GM21619 (cell line): ENCODE measurements around the gene TBC1D9.
A peak's percentile ranks its signal among the peaks of the same experiment; 100 is the strongest.

ENCODE experiments used
- ATAC-seq: cut with Tn5 transposase; IDR thresholded peaks from one replicate; pipeline ENCODE4 v1.9.1; 2021; ENCODE audit not compliant: unreplicated experiment

TBC1D9 gene

DNA sequence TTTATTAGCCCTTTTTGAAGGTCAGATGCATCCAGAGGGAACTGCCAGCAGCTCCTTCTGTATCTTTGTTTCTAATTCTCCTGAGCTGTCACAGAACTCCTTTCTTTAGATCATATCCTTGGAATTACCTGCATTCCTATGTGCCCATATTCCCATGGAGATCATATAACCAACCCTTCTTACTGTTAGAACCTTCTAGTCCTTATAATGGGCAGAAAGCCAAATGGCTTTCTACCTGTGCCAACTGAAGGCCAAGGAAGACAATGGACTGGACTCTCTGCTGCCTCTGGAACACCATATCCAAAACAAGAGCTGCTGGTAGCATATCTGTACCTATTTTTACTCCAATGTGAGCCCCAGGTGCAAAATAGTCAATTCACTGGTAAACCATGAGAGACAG lies 60.7 kb downstream of the TBC1D9 start:
- no peak for ATAC-seq

DNA sequence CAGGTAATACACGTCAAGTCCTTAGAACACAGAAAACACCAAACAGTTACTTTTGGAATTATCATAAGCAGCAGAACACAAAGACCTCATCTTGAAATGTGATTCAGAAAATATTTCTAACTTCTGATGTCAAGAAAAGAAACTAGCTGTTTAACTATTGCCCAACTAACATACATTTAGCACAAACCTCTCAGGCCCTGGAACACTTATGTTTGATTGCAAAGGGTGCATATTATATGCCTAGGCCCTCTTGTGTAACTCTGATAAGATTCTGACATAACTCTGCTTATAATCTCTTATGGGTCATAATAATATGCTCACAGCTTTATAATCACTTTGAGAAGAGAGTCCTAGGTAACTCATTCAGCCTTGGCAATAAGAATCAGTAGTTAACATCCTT lies 62.6 kb downstream of the TBC1D9 start:
- ATAC-seq, result no peak

DNA sequence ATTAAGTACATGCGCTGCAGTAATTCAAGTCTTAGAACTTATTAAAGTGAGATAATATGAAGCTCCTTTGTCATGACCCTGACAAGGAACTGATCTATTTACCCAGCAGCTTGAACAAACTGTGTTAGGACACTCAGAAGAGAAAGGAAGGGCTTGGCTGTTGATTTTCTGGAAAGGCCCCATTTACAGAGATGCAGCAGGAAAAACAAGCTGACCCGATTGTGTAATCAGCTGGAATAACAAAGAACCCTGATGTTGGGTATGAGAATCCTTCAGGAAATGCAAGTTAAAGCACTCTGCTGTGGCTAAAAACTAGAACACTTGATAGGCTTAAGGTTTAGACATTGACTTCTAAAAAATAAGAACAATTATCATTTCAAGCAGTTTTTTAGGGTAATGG lies 64.8 kb downstream of the TBC1D9 start:
- no peak for ATAC-seq

DNA sequence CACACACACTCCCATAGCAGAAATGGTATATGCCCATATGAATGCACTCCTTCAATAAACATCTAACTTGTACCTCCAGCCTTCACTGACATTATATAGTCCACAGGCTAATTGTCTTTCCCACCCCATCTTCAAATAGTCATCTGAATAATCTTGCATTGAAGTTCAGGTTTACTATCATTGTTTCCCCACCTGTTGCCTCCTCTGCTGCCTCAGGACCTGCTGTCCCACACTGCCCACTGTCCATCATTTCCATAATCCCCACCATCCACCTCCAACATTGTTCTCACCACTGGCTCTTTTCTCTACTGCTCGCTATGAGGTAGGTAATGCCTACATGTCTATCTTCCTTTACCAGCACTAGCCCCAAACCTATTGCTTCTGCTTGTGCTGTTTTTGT lies 66.1 kb downstream of the TBC1D9 start:
- ATAC-seq, result no peak

DNA sequence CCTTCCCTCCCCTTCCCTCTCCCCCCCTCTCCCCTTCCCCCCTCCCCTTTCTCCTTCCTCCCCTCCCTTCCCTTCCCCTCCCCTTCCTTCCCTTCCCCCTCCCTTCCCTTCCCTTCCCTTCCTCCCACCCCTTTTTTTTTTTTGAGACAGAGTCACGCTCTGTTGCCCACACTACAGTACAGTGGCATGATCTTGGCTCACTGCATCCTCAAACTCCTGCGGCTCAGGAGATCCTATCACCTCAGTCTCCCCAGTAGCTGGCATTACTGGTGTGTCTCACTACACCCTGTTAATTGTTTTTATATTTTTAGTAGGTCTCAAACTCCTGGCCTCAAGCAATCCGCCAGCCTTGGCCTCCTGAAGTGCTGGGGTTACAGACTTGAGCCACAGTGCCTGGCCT lies 66.6 kb downstream of the TBC1D9 start:
- no peak for ATAC-seq

DNA sequence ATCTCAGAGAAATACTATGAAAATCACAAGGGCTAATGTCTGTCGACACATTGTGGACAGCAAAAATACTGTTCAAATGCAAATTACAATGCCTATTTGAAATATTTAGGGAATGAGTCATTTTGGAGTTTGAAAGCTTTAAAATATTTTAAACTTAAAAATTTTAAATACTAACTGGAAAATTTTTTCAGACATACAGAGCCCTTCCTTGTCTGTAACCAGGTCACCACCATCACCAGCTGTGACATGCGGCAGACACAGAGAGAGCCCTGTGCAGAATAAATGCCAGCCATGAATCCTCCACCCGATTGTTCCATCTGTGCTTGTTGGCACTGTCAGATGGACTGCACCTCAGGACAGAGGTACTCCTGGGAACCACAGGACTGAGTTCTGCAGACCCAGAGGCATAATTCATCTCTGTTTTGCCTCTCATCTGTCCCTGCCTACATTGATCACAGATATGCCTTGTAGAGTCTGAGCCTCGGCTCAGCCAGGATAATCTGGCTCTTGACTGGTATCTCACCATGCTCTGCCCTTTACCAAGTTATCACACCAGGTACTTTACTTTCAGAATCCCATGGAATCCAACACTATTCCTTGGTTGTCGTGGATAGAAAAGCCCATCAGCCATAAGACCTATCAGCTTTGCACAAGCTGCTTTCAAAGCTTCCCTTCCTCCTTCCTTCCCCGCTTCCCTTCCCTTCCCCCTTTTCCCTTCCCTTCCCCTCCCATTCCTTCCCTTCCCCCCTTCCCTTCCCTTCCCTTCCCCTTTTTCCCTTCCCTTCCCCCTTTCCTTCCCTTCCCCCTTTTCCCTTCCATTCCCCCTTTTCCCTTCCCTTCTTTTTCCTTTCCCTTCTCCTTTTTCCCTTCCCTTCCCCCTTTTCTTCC lies 67.2 kb downstream of the TBC1D9 start:
- ATAC-seq, result no peak

DNA sequence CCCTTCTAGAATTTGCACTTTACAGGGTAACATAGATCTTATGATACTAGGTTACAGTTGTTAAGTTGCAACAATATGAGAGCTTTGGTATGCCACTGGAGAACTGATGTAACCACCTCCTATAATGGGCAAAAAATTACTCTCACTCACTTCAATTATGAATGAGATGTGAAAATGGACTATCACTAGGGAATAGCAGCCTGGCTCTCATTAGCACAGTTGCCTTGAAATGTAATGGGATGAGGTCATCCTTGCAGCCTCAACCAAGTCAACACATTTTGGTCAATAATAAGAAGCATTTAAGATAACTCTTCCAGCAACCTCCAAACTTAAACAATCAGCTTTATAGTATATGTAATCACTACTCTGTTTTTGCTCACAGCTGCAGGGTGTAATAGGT lies 69.4 kb downstream of the TBC1D9 start:
- ATAC-seq, result no peak

DNA sequence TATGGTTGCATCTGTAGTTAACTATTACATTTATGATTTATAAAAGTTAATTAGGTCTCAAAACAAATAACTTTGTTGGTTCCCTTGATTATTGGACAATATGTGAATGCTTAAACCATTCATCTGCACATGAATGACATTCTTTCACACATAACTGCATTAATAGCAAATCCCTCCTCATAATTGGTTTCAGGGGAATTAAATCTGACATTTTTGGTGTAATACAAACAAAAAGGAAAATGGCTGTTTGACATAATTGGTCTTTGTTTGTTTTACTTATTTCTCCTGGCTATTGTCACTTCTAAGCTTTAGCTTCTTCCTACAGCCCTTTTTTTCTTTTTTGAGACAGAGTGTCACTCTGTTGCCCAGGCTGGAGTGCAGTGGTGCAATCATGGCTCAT lies 71.9 kb downstream of the TBC1D9 start:
- no peak for ATAC-seq

DNA sequence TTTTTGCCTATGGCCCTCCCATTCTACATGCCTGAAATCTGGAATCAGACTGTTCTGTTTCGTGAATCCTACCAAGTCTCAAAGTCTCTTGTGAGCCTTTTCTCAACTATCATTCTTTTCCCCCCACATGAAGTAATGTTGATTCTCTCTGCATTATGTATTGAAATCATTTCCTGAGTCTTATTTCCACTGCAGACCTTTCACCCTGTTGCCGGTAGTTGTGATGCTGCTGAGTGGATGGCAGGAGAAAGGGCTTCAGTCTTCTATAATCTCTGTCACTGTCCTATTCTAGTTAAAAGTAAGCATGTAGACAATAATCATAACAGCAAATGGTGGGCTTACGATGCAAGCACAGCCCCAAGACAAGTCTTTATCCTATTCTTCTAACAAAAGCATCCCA lies 75.0 kb downstream of the TBC1D9 start:
- ATAC-seq, result no peak

DNA sequence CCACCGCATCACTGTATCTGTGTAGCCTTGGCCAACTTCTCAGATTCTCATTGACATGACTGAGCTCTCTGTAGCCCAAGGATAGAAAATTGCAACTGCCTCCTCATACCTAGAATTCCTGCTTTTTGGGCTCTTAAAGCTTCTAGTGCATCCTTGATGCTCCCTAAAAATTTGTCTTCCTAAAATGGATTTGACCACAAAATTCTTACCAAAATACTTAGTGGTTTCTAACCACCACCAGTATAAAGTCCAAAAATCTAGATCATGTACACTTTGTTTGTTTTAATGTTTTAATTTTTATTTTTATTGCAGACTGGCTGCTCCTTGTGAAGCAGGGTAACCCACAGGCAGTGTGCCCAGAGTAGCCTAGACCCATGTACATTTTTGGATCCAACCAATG lies 75.5 kb downstream of the TBC1D9 start:
- ATAC-seq, result no peak

DNA sequence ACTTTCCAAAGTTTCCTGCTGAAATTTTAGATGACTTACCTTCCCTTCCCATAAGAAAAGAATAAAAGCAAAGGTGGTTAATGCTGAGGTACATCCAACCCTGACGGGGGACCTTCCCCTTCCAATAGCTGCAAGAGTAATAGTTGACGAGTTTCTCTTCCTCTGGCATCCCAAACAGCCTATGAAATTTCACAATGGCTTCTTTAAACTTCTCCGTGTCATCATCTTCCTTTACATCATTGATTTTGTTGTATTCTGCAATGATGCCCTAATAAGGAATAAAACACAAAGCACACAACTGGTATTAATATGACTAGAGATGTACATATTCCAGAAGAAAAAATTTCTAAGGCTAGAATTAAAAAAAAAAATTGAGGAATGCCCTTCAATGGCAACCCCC lies 76.6 kb downstream of the TBC1D9 start:
- ATAC-seq, result no peak

DNA sequence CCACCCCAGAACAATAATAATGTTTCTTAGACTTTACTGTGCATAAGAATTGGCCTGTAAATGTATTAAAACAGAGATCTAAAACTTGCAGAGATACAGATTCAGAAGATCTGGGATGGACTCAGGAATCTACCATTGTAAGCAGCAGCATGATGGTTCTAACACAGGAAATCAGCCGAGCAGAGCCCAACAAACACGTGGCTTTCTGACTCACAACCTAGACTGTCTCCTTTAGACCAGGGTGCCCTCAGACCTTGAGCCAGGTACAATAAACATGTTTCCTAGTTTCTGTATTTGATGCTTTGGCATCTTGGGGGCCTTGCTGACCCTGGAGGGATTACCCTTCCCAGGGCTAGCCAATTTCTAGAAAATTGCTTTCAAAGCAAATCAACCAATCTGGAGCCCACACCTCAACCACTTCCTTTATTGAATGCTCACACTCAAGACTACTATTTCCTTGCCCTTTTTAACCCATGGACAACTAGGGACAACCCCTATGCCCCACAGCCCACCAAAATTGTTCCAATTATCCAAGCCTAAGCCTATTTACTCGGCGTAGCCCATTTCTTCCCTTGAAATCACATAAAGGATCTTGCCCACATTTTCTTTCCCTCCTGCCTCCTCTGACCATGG lies 80.5 kb downstream of the TBC1D9 start:
- ATAC-seq, result peak; percentile 60

DNA sequence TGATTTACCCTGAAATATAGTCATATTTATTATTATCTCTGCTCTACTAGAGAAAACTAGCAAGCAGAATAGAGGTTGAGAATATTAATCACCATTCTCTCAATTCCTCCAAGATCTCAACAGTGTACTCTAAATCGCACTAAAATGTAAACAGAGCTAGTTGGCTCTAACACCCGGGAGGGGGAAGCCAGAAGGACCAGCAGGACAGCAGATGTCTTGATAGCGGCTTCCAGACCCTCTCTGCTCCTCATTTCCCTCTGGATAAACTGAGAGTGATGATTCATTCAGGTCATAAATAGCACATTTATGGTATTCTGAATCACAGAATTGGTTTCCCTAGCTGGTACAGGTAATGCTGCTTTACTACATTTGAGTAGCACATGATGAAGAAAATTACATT lies 82.5 kb downstream of the TBC1D9 start:
- no peak for ATAC-seq

DNA sequence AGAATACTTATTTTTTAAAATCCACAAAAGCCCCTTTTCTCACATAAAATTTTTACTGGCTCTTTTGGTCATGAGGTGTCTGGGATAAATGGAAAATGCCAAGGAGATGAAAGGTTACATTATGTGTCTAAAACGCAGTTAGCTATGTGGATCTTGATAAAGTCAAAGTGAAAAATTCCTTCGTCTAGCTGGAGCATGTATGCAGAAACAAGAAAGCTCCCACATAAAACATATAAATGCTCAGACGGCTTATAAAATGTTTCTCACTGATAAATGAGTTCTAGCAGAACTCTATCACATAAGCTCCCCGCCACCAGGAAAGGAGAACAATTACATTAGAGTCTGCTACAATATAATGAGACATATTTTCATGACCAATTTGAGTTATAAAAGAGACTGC lies 83.8 kb downstream of the TBC1D9 start:
- no peak for ATAC-seq

DNA sequence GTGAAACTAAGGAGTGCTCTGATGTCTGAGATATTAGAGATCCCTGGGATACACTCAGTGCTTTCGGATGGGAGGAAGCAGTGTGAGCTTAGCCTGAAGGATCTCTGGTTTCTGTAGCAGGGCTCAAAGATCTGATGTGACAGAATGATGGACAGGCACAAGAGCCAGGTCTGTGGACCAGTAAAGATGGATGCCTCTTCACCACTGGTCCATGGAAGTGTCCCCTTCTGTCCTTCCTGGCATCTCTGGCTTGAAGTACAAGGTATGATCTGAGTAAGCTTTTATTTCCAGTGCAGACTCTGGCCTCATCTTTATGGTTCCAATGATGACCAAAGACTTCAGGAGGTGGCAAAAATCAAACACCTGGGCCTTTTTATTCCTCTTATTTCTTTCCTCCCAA lies 88.1 kb downstream of the TBC1D9 start:
- ATAC-seq, result no peak

DNA sequence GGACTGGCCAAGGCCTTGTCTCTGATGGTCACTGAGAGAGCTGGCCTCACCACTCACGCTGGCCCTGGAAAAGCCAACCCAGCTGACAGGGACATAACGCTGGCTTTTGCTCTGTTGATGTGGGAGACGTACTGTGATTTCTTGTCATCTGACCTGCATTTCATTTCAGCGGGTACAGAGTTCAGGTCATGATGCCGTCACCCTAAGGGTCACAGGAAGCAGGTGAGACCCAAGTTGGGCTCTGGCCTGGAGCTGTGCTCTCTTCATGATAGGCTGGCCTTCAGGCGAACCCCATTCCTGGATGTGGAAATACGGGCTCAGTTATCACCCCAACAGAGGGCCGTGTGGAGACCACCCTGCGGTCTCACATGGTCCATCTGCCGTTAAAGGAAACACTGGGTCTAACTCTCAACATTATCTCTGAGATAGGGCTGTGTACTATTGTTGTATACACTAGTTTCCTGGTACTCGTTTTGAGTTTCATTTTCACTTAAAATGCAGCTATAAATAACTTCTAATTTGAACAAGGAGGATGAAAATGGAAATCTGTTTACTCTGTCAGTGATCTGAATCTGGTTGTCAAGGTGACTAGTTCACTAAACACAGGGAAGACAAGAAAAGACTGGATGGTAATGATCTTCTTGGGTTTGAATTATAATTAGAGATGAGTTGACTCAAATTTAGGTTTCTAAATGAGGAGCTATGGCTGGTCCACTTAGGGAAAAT lies 89.1 kb downstream of the TBC1D9 start:
- ATAC-seq, result peak; percentile 70

DNA sequence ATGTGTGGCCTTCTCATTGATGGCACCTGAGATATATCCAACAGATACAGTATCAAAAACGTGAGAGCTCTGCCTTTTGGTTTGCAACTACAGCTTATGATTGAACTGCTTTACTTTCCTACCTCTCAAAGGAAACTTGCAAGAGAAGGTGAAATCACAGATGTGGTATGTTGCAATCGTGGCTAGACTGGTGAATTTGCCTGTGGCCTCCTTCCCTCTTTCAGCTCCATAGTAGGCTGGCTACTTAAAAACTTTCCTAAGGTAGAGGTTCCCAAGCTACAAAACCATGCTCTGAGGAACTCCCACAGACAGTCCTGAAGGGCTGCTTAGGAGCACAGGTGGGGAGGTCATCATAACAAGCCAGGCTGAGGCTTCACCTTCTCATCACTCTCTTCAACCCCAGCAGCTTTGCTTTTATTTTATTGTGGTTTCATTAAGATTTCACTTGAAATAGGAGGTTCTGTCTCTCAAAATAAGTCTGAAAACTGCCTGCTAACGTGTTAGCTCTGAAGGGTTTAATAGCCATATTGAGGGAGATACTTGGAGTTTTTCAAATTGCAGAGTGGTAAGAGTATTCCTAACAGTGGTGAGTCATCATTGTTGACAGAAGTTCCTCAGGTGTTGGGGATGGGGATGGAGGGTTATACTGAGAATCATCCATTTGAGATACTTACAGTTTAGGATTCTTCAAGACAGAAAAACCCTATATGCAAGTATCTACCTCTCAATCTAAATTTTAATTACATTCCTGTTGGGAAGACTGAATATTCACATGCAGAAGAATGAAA lies 93.9 kb downstream of the TBC1D9 start:
- no peak for ATAC-seq

DNA sequence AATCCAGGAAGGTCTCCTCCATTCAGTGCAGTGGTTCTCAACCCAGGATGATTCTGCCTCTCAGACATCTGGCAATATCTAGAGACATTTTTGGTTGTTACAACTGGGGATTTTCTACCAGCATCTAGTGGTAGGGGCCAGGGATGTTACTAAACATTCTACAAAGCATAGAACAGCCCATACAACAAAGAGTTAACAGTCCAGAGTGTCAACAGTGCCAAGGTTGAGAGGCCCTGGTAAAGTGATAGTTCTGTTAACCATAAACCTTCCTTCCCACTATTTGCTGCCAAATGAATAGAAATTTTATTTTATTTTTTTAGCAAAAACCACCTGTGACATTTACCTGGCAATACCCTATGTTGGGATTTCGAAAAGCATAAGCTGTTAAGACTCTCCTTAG lies 94.6 kb downstream of the TBC1D9 start:
- no peak for ATAC-seq

DNA sequence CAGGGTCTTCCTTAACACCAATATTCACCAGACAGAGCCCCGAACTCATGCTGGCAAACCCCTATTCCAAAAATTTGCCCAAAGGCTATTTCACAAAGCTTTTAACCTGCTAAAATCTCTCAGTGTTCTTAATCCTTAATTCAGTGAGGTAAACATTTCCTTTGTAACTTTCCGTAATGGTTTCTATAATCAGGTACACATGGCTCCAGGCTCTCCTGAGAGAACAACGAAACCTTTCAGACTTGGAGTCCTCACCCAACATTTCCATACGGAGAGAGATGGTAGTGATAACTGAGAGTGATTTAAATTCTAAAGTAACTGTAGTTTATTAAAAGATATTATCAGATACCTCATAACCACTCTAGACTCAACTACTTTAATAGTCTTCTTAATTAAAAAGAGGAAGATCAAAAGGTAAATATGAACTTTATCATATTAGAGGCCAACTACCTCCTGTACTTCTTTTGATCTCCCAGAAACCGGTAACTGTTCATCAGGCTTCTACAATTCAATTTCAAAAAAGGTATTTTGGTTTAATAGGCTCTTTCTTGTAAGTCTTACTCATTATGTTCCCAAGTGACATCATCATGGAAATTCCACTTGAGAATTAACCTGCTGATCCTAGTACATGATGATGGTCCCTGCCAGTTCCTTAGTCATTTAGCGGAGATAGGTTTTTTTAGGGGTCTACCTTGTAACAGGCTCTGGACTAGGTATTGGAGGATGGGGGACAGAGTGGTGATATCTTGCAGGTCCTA lies 96.1 kb downstream of the TBC1D9 start:
- ATAC-seq, result no peak

DNA sequence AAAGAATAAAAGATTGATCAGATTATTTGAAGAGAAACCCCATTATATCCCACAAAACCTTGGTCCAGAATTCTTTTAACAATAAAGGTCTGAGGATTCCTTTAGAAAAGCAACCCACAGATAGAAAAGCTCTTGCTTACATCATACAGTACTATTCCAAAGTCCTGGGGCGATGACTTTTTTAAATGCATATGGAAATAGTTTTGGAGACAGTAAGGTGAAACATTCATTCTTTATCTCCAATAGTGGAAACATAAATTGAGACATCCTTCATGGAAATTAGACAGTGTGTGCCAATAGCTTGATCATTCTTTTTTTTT lies 101.7 kb downstream of the TBC1D9 start:
- ATAC-seq, result no peak
